Activated CD8-positive, alpha-beta memory T cell treated with anti-CD3 and anti-CD28 coated beads for 24 hours (primary cell): ENCODE measurements around the gene FOXP1.

Source experiments
- DNase-seq: peaks from one replicate; pipeline ENCODE4 v3.0.0-alpha.2; 2020

FOXP1 gene

DNA sequence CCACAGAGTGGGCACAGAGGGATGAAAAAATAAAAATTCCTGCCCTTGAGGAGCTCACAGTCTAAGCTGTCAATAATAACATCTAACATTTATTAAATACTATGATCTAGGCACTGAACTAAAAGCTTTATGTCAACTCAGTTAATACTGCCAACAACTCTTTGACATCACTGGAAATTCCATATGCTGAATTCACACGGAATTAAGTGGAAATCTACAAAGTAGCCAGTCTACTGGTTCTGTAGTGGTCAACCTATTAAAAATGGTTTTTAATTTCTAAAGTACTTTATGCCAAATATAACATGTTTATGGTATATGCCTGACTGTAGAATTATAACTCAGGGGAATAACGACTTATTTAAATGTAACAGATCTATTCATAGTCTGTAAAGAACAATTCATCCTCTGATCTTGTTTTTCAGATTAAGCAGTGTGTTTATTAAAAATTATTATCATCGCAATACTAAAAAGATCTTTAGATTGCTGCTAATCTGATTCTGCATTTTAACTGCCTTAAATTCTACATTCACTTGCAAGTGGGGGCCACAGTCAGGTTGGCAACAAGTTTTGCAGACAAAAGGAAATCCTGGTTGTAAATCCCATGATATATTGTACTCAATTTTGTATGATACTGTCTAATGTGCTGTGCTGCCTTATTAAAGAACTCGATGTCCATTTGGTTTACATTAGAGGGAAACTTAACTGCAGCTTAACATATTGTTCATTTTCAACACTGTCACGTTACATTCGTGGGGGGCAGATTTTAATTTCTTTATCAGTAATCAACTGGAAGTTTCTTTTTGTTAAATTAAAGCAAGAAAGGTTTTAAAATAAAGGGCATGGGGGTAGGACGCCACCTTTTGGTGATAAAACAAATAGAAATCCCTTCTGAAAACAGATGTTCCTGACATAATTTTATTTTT lies 2.6 kb upstream of the FOXP1 start:
- DNase-seq, result no peak

DNA sequence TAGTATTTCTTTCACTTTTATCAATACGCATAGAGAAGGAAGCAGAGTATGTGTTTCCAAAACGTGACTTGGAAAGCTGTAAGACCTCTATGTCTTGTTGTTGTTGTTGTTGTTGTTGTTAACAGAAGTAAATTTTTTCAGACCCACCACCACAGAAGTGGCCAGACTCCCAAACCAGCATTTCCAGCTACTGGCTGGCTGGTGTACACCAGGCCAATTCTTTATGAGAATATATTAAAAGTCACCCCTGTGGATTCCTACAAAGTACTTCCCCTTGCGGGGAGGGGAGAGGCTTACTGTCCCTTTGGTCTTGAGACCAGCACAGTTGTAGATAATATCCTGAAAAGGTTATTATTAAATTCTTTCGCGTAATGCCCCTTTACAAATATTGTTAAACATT lies 1.6 kb upstream of the FOXP1 start:
- DNase-seq, result peak; percentile 64

DNA sequence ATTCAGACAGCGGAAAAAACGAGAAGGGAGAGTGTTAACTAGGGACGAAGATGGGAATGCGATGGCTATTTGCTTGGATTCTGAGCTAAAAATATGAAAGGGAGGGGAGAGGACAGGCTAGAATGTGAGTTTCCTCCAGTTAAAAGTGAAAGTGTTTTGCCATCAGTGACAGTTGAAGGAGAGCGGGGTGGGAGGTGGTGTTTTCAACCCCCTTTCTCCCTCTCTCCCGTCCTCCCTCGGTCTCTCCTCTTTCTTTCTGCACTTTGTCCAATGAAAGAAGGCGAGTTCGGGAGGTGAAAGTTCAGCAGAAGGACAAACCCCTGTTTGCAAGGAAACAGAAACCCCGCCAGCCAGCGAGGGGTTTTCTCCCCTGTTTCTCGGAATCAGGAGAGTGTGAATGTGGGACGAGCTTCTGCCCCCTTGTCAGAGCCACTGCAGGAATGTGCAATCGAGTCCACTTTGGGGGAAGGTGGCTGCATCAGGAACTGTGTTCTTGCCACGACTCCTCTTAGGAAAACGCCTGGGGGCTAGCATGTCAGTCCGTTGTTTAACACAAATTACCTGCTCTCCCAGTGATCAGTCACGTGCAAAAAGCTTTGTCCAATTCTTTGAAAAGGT lies 975 bp upstream of the FOXP1 start:
- peak; percentile 90 for DNase-seq

DNA sequence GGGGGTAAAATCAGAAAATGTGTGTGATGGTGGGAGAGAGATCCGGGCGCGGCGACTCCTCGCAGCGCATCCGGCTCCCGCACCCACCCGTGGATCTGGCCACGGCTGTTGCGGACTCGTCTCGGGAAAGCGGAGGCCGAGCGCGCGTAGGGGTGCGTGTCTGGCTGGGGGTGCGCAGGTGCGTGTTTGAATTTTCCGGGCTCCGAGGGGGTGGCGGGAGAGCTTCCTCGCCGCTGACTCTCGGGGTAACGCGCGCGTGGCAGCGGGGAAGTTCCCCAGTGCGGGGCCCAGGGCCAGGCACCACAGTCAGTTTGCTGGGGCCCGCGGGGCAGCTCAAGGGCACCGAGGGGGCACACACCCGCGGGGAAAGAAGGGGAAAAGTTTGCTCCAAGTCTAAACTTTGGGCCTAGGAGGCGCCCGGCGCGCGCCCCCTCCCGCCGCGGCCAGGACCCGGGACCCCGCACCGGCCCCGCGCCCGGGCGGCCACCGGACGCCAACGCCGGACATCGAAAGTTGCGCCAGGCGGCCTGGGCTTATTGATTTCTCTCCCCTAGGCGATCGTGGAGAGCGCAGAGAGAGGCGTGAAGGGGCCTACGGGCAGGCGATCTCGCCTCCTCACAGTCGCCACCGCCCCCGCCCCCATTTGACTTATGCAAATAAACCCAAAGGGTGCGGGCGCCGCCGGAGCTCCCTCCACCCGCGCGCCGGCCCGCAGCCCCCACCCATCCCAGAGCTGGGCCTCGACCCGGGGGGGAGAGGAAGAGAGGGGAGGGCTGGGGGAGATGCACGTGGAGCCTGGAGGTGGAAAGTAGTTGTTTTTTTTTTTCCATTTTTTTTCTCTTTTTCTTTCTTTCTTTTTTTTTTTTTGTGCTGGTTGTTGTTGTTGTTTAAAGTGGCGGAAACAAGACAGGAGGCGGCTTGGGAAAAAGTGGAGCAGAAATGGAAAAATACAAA lies 639 bp downstream of the FOXP1 start:
- peak; percentile 90 for DNase-seq

DNA sequence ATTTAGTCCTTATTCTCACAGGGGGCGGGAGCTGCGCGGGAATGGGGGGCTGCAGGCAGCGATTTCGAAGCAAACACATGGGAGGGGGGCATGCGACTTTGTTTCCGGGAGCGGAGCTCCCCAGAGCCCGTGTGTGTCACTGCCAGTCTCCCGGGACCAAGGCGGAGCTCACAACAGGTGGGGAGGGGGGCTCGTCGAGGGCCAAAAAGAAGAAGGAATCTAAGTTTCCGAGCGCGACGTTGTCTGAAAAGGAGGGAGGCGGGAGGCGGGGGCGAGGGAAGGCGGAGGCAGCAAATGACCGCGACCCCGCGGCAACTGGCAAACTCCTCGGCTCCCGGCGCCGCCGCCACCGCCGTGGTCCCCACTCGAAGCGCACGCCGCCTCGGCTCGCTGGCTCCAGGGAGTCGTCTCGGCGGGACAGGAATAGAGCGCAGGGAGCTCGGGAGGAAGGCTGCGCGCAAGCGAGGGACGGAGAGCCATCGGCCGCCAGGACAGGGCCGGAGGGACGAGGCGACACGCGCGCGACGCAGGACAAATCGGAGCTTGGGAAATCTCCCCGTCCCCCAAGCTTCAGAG lies 1.4 kb downstream of the FOXP1 start:
- peak; percentile 86 for DNase-seq

DNA sequence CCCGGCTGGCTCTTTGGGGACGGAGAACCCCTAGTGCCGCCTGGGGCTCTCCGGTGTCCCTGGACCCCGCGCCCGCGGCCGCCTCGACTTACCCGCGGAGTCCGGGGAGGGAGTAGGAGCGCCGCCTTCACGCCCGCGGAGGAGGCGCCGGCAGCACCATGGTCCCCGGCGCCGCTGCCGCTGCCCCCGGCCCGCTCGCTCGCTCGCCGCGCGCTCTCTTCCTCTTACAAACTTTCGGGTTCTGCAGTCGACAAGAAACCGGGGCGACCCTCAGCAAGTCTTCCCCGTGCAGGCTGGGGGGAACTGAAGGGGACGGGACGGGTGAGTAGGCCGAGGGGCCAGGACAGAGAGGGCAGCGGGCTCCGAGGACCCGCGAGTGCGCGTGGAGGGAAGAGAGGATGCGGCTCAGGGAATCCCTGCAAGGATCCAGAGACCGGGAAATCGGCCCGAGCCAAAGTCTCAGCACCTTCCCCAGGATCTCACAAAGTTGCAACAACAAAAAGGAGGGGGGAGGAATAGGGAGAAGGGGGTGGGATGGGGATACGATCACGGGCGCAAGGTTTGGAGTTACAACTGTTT lies 2.0 kb downstream of the FOXP1 start:
- DNase-seq, result peak; percentile 80

DNA sequence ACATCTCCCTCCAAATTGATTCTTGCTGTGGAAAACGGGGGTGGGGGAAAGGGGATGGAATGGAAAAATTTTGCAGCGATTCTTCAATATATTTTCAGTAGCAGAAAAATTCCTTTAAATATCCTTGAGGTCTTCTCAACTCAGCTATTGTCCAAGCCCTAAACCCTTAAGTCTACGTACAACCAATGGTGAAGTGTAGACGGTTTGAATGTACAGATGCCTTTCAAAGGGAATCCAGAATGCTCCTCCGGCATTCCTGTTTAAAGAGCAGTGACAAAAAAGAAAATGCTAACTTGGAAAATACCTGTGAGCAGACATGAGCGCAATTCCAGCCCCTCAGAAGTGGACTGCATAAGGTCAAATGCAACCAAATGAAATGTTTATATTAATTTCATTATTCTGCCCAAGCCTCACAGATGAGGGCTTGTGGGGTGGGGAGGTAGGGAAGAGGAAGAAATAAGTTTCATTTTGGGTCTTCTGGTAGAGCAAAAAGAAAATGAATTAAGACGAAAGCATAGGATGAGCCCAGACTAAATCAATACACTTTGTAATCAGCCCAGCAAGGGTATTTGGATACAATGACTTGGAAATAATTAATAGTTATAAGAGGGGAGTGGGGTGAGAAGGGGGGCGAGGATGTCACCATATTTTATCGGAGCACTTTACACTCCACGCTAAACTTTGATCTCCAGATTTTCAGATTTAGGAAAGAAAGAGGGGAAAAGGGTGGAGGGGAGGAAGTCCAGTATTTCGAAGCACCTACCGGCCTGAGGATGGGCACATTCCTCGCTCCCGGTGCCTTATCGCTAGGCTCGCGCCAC lies 2.7 kb downstream of the FOXP1 start:
- no peak for DNase-seq

DNA sequence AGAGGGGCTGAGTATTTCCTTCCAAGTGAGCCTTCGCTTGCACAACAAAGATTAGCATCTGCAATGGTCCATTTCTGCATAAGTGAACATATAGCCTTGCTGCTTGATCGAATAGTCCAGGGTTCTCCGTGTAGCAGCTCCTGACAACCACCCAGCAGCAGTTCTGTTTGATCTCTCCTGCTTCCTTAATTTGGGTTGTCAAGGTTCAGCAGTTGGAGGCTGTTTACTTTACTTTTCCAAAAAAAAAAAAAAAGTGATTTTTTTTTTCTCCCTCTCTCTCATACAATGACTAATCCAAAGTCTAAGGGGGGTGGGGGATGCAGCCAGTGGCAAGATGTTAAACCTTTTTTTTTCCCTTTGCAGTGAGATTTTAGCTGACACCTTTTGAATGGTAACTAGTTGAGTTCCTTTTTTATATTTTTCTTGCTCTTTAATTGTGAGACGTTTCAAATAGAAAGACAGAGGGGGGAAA lies 3.6 kb downstream of the FOXP1 start:
- DNase-seq, result no peak

DNA sequence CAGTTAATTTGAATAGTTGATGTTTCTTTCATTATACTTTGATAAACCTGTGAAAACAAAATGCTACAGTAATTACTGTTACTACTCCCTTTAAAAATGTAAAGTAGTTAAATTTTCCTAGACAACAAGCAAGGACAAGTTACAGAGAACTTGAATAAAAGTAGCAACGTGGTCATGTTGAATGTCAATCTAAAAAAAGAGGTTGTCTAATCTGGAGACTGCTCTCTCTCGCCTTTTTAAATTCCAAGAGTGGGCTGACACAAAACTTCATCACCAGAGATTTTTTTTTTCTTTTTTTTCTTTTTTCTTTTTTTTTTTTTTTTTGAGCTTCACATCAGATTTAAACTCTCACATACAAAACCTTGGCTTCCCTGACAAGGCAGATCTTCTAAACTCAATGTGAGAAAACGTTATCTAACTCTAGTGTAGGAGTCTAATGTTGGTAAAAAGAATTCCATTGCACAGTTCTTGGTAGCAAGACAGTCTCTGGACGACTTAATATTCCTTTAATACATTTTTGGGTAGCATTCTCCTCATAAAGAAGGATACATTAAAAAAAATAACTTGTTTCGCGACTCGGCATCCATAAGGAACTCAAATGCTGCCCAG lies 4.1 kb downstream of the FOXP1 start:
- DNase-seq, result no peak

DNA sequence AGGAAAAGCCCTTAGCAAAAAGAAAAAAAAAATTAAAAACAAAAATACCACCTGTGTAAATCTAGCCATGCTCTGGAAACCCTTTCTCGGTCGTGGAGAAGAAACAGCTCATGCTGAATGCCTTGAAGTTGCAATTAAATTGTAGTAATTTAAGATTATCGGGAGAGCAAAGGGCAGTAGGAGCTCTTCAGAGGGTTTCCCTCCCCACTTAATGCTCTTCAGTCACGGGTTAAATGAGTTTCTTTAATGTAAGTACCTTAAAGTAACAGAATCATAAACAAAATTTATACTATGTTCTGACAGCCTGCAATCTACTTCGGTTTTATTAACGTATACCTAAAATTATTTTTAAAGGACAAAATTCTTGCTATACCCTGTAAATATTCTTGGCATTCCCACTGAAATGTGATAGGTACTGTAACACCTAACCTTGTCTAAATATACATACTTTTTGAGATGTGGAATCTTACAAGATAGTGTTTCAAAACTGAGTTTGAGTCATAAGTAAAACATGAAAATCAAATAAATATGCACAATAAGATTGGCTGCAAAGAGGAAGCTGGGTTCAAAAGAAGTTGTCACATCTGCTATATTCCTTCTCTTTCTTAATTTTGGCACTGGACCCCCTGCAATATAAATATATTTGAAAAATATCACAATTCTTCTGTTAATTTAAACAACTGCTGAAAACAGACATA lies 5.3 kb downstream of the FOXP1 start:
- no peak for DNase-seq

DNA sequence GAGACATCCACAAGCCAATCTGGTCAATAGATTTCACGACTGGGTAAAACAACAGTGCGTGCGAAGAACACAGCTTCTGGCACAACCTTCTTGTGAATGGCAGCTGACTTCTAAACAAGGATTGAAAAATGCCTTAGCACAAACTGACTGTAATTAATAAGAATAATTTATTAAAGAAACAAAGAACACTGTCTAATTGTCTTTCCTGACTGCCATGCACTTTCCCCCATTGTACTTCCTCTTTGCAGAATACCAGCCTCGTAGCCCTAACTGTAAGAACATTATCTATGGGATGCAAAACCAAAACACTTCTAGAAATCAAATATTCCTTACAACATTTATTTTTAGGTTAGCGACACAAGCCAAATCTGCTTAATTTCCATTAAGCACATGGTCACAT lies 6.5 kb downstream of the FOXP1 start:
- no peak for DNase-seq

DNA sequence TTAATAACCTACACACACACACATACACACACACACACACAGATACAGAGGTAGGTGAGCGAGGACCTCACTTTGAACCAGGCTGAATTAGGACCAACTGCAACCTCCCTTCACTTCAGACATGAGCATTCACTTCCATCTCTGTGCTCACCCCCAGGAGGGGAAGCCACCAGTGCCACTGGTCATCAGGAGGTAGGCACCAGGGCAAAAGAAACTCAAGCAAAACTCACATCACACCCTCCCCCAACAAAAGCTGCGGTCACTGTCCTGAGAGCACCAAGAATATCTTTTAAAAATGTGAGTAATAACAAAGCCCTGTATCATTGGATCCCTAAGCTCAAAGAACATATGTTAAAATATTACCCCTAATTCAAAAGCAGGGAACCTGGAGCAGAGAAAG lies 8.1 kb downstream of the FOXP1 start:
- no peak for DNase-seq

DNA sequence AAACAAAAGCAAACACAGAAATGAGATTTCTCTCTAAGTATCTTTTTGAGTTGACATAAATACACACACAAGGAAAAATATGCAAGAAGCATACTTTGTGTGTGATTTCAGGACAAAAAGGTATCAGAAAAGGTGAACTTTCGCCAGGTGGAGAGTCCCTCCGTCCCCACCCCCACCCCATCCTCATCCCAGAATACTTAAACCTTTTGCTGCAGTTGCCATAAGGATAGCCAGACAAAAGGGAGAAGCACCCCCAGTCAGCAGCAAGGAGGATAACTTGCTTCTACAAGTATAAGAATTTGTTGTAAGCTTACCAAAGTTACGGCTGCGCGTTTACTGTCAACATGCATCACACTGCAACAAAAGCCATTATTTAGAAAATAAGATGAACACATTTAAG lies 10.3 kb downstream of the FOXP1 start:
- DNase-seq, result no peak

DNA sequence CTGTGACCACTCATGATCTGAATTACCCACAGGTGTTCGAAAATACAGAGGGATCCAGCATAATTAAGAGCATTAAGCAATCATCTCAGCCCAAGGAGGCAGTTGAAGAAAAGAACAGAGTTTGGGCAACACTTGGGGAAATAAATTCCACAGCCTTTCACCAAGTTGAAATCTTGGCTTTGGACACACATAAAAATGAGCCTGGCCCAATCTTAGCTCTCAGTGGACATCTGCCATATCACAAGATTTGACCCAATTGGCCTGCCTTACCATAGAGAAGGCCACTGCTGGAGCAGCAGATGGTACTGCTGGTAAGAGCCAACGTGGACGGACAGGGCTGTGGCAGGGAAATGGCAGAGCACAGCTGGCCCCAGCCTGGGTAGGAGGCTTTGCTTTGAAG lies 13.0 kb downstream of the FOXP1 start:
- no peak for DNase-seq

DNA sequence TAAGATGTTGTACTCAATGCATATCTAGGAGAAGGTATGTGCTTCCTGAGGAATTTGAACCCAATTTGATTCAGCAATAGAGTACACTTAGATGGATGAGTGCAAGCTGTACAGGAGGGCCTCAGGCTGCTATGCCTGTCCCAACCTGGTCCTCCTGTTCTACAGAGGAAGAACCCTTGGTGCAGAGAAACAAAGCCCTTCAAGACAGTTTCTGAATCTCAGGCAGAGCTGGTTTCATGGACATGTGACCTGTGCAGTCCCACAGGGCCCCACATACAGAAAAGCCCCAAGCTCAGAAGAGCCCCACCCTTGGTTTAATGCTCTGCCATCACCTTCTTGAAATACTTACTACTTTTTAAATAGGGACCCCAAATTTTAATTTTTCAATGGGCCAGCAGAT lies 15.3 kb downstream of the FOXP1 start:
- no peak for DNase-seq

DNA sequence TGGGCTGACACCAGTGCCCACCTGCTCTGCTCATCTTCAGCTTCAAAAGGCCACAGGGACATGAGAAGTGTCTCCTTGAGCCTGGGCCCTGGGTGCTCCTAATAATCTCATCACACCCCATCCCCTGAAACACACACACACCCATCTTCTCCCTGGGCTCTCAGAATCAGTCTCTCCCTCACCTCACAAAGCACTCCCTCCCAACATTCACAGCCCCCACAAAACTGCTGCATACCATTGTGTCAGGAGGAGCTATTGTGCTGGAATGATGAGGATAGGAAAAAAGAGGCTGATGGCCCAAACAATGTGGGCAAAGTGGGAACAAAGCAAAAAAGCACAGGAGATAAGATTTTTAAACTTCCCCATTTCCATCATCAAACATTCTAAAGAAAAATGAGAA lies 16.8 kb downstream of the FOXP1 start:
- no peak for DNase-seq

DNA sequence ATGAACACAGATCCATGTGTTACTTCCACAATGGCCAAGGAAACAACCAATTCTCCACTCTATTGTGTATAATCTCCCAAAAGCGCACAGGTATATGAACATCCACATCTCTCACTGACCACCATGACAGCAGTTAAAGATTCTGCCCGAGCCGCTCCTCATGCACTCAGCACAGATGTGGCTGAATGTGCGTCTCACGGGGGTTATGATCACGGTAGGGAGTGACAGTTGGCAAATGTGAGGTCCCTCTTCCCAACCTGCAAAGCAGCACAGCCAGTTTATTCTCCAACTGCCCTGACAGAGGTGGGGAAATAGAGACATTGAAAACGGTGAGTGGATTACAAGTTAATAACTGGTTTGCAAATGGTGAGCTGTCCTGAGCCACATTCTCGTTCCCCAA lies 17.6 kb downstream of the FOXP1 start:
- no peak for DNase-seq

DNA sequence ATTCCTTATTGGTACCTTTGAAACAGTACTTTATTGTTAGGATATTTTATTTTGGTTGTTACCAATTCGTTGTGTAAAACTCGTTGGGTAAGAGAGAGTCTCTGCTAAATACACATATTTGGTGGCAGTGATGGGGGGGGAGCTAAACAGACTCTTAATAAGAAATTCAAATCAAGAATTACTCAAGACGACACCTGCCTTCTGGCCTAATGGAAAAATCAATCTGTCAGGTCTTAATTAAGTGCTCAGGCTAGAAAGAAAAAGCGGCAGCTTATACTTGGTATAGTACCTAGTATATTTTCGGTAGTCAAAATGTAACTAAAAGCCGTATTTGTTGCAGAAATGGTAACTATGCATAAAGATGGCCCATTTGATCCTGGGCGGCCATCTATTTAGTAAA lies 18.2 kb downstream of the FOXP1 start:
- no peak for DNase-seq

DNA sequence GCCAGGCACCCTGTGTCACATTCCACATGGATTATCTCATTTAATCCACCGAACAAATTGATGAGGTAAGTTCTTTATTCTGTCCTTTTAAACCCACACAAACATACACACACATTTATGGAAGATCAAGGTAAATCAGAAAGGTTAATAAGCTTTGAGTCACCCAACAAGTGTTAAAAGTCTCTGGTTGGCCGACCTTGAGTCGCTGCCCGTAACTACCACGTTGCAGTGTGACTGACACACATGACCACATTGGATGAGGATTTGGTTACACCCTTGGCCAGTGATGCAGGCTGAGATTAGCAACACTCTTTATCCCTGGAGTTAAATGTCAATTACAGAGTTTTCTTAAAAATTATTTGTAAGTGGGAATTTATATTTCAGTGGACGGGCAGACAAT lies 19.2 kb downstream of the FOXP1 start:
- no peak for DNase-seq

DNA sequence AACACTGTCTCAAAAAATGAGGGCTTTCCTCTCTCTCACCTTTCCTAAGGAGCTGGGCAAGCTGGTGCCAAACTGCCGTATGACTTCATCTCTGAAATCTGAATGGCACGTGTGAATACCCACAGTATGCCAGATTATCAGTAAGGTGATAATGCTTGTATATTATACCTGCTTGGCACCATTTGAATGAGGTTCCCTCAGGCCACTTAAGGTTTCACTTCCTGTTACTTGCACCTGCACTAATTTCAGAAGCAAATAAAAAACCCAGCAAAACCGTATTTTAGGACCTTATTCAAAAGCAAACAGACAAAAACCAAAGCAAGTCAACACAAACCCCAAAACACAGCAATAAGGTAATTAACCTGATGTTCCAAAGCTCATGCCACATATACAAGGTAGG lies 19.7 kb downstream of the FOXP1 start:
- no peak for DNase-seq

DNA sequence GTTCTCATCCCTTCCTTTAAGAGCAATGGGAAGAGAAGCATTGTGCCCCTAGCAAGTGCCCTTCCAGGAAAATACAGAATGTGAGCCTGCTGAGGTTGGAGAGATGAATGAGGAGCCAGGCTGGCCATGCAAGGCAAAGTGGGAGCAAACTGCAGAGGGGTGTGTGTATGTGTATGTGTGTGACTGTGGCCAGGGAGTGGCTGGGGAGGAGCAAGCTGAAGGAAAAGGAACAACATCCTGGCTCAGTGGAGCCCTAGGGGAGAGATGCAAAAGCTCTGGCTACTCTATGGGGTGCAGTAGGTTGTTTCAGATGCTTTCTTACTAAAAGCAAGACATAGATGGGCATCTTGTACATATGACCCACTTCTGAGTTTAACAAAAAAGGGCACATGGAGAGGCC lies 20.6 kb downstream of the FOXP1 start:
- DNase-seq, result no peak
